SK-N-MC (cell line): ENCODE data around the gene OLFML1.
"Not testable (repeated sequence)": the region's sequence is repeated elsewhere in the genome, so short reads cannot be mapped to it uniquely, and the experiment has no call there.

Source experiments
- DNase-seq: peaks from one replicate; pipeline ENCODE4 v3.0.0-alpha.2; 2011; ENCODE audit warnings: low read depth, low spot score
- H3K27ac ChIP-seq: fragments of 200-600 bp; sonication (generic); 2 replicates; pipeline ENCODE4 v1.5.1; 2016; ENCODE audit warnings: mixed run types
- H3K36me3 ChIP-seq: fragments of 200-600 bp; sonication (generic); 2 replicates; pipeline ENCODE4 v1.6.1; 2017; ENCODE audit warnings: antibody characterized with exemption, low read length, mixed read lengths; ENCODE audit not compliant: insufficient read depth
- H3K4me3 ChIP-seq: fragments of 200-600 bp; sonication (generic); 2 replicates; pipeline ENCODE4 v1.5.1; 2016
- H3K9ac ChIP-seq: fragments of 200-600 bp; sonication (generic); 2 replicates; pipeline ENCODE4 v1.8.0; 2017; ENCODE audit warnings: mixed run types, mixed read lengths; ENCODE audit not compliant: insufficient read length
- H3K9me3 ChIP-seq: fragments of 200-600 bp; sonication (generic); 2 replicates; pipeline ENCODE4 v1.6.1; 2017; ENCODE audit warnings: low read depth, mild to moderate bottlenecking, antibody characterized with exemption, low read length, moderate library complexity, mixed read lengths
- EZH2 ChIP-seq: fragments of 200-600 bp; sonication (generic); IDR thresholded peaks from one replicate; pipeline ENCODE4 v1.6.1; 2017; ENCODE audit warnings: antibody characterized with exemption
- FOXP2 ChIP-seq: optimal IDR thresholded peaks from 2 replicates; pipeline ENCODE3; 2011; ENCODE audit warnings: mild to moderate bottlenecking, moderate library complexity; ENCODE audit not compliant: insufficient read depth; ENCODE audit errors: extremely low read length, control extremely low read depth
- POLR2AphosphoS5 ChIP-seq: IDR thresholded peaks from 2 replicates; pipeline ENCODE4 v1.6.1; 2012; ENCODE audit warnings: mild to moderate bottlenecking, low read depth, low read length, borderline replicate concordance

The OLFML1 gene

GRCh38 chr11:7511401-7511800 is 26.1 kb downstream of the OLFML1 start:
- no peak for TF ChIP-seq FOXP2
- no peak for TF ChIP-seq EZH2
- TF ChIP-seq POLR2AphosphoS5: no peak
- no peak overlapping the region for H3K4me3 ChIP-seq
- H3K9me3 ChIP-seq: no peaks in the 10 kb centered on the region
- no peak for DNase-seq
- H3K9ac ChIP-seq: no peak overlapping the region
- no peak overlapping the region for H3K27ac ChIP-seq
- no peaks in the 10 kb centered on the region for H3K36me3 ChIP-seq

- TF ChIP-seq FOXP2 (no peak), EZH2 (no peak), POLR2AphosphoS5 (no peak)
- Histone ChIP-seq H3K4me3 (peak overlapping the region; percentile 77), H3K9ac (no peak overlapping the region), H3K9me3 (no peaks in the 10 kb centered on the region), H3K27ac (no peak overlapping the region), H3K36me3 (no peaks in the 10 kb centered on the region)
- no peak for DNase-seq
These were observed 27.4 kb downstream of the OLFML1 start for GRCh38 chr11:7512525-7513233.

DNA sequence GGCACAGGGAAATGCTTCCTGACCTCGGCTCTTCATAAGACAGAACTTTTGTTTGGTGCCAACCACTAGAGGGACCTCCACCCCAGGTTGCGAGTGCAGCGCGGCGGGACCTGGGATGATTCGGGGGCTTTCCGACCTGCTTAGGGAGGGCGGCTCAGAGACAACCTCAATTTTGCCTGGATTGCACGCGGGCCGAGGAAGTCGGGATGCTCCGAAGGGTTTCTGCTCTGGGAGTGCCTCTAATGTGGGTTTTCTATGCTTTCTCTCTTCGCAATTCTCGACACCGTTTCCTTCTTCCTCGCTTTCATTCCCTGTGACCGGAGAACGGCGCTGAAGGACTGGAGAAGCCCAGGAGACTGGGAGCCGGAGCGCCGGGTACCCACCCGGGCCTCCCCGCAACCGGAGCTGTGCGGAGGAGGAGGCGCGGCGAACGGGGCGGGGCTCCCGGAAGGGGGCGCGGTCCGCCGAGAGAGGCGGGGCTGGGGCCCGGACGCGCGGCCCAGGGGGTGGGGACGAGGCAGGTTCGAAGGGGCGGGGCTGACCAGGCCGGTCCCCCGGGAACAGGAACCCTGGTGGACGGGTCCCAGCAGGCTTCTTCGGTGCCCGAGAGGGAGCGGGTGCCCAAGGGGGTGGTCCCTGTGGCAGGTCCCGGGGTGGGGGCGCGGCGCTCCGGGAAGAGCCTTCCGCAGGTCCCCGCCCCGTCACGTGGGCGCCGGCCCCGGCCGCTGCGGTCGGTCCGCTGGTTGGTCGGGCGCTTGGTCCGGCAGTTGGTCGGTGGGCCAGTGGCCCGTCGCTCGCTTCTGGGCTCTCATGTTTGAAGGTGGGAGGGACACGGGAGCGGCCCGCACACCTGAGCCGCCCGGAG is 28.2 kb downstream of the OLFML1 start, which contains the start of gene PPFIBP2:
Gene PPFIBP2 (plus strand): TSS at position 766 of the 865 bp plus-strand sequence. CDS start 35,477 bp downstream, outside the sequence.
- Histone ChIP-seq H3K9ac (no peak within 1 kb of the TSS), H3K4me3 (peak within 1 kb of the TSS; percentile 77), H3K36me3 (no peaks in the 10 kb centered on the region), H3K9me3 (no peaks in the 10 kb centered on the region), H3K27ac (no peak within 1 kb of the TSS)
- no peak for DNase-seq
- TF ChIP-seq EZH2: no peak
- no peak for TF ChIP-seq FOXP2
- TF ChIP-seq POLR2AphosphoS5: no peak

GRCh38 chr11:7514099-7514591 is 28.8 kb downstream of the OLFML1 start:
- peak overlapping the region; percentile 77 for H3K4me3 ChIP-seq
- H3K9ac ChIP-seq: no peak overlapping the region
- DNase-seq: no peak
- H3K36me3 ChIP-seq: no peaks in the 10 kb centered on the region
- no peaks in the 10 kb centered on the region for H3K9me3 ChIP-seq
- no peak overlapping the region for H3K27ac ChIP-seq
- TF ChIP-seq FOXP2: no peak
- no peak for TF ChIP-seq EZH2
- no peak for TF ChIP-seq POLR2AphosphoS5

DNA sequence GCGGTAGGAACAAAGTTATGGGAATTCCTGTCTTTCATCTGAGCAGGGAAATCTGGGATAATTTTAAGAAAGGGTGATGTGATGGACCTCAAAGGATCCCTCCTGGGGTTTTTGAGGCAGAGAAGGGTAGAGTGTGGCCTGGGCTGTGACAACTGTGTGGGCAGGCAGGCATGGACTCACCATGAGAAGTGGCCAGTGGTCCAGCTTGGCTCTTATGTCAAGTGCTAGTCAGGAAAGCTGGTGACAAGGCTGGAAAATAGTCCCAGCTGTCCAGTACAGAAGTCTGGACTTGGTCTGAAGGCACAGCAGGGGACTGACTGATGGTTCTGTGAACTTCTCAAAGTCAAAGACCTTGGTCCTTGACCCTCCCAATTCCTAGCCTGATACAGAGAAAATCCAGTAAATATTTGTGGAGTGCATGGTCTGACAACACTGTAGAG is 30.2 kb downstream of the OLFML1 start:
- H3K4me3 ChIP-seq: no peak overlapping the region
- H3K9ac ChIP-seq: no peak overlapping the region
- no peak for TF ChIP-seq POLR2AphosphoS5
- TF ChIP-seq FOXP2: no peak
- no peak for TF ChIP-seq EZH2
- no peak overlapping the region for H3K27ac ChIP-seq
- DNase-seq: no peak
- no peaks in the 10 kb centered on the region for H3K9me3 ChIP-seq
- H3K36me3 ChIP-seq: no peaks in the 10 kb centered on the region

- TF ChIP-seq EZH2 (no peak), POLR2AphosphoS5 (no peak)
- Histone ChIP-seq H3K27ac (no peak overlapping the region), H3K9ac (no peak overlapping the region), H3K9me3 (no peaks in the 10 kb centered on the region), H3K4me3 (no peak overlapping the region), H3K36me3 (no peaks in the 10 kb centered on the region)
- no peak for DNase-seq
These were observed 31.2 kb downstream of the OLFML1 start for GRCh38 chr11:7516475-7516874.

DNA sequence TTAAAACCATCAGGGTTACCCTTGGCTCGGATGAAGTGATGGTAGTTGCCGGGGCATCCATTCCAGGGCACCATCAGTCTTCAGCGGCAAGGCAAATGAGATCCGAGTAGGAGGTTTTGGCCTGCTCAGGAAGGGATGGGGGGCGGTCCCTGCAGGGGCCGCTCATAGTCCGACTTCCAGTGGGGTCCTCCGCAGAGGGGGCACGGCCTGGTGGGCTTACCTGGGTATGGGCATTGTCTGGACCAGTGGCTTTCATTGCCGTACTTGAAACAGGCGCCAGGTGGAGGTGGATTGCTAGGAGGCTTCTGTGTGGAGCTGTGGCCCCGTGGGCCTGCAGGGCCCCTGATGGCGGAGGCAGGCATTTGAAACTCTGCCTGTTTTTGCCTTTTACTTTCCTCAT is 32.4 kb downstream of the OLFML1 start:
- H3K4me3 ChIP-seq, DNase-seq, H3K9ac ChIP-seq, H3K27ac ChIP-seq, H3K36me3 ChIP-seq, H3K9me3 ChIP-seq: not testable (repeated sequence)

DNA sequence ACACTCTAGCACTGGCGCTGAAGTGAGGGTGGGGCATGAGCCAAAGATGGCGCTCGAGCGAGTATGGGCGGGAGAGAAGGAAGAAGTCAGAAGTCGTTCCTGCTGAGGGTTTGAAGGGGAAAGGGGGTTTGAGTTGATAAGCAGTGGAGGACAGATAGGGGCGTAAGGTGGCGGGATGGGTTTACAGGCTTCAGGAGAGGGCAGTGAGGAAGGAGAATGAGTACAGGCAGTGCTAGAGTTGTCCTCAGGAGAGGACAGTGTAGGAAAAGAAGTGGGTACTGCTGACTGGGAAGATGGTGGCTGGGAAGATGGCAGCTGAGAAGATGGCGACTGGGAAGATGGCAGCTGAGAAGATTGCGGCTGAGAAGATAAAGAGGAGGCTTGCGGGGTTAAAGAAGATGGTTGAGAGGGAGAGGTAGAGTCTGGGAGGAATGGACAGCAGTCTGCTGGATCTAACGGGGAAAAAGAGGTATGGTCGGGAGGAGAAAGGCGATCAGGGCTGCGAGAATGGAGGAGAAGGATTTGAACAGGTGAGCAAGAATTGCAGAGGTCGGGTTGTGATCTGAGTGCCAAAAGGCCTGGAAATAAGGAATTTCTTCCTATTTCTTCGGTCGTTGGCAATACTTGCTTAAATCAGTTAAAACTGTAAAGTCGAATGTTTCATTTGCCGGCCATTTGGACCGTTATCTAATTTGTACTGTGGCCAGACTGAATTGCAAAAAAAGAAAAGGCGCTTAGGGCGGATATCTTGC is 33.7 kb downstream of the OLFML1 start:
- H3K27ac ChIP-seq: no peak overlapping the region
- no peaks in the 10 kb centered on the region for H3K36me3 ChIP-seq
- no peak overlapping the region for H3K9ac ChIP-seq
- TF ChIP-seq FOXP2: no peak
- H3K9me3 ChIP-seq: no peaks in the 10 kb centered on the region
- no peak for DNase-seq
- no peak overlapping the region for H3K4me3 ChIP-seq
